ENCODE measurements around the gene MXD4. TPM values are rescaled to one million over a fixed set of nuclear protein-coding genes. Genes with fewer than 3 reads are reported as not detected.

MXD4 gene
- total RNA-seq, 2 donors from 2014 or later, result 13.9 to 14.5 TPM

DNA sequence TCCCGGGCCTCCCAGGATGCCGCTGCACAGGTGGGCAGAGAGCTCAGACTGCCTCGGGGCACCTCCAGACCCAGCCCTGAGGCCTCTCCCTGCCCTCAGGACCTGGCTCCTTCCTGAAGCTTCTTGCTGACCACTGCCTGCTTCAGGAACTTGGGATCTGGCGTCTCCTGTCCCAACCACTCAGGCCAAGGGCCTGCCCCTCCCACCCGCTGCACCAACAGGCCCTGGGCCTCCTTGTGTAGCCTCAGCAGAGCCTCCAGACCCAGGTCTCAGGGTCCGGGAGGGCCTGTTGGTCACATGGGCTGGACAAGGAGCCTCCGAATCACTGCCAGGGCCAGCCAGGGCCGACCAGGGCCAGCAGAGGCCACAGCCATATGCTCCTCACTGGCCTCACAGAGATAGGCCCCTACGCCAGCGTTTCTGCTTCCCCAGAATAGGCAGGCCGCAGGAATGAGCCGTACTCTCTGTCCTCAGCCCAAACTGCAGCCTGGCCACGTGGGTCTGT is 2.8 kb downstream of the MXD4 start:
- ATAC-seq (no peak), DNase-seq (ENCODE audit: low spot score) (peak; percentile 44)
- H3K27ac Mint-ChIP-seq, result no peak overlapping the region
- no peaks in the 10 kb centered on the region for H3K4me1 Mint-ChIP-seq (ENCODE audit: low read depth in 2 of 2)
- no peaks in the 10 kb centered on the region for H3K36me3 Mint-ChIP-seq
- H3K27me3 Mint-ChIP-seq, result no peaks in the 10 kb centered on the region
- no peak overlapping the region for H3K4me3 Mint-ChIP-seq
- no peaks in the 10 kb centered on the region for H3K9me3 Mint-ChIP-seq

DNA sequence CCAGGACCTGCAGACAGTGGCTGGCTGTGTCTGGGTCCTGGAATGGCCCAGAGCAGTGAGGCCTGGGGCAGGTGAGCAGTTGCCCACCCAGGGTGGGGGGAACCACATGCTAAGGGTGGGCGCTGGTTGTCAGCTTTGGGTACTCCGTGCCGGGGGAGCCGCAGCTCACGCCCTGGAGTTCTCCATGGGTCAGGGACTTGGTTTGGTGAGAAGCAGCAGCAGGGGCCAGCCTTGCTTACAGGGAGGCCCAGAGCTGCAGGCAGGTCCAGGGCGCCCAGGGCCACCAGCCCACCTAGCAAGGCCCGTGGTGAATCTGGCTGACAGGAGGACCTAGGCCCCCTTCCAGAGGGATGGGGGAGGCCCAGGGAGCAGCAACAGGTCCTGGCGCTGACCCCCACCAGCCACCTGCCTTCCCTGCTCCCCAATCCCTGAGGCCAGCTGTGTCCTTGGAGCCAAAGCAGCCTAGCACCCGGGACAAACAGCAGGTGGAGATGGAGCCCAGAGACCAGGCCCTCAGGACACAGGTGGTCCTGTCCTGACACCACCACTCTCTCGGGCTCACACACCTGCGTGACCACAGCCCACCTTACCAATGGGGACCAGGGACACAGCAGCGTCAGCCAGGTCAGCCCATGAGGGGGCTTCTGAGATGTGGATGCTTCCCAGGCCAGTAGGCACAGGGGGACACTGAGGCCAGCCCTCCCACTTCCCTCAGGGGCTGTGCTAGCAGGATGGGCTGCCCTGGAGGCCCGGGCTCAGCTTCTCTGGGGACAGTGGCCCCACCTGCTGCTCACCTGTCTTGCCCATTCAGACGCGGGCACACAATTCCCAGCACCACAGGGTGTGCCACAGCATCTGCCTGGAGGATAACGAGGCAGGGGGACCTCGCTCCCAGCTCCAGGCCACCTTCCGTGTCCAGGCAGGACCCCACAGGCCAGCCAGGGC is 3.5 kb downstream of the MXD4 start:
- no peak overlapping the region for H3K27ac Mint-ChIP-seq
- H3K4me3 Mint-ChIP-seq, result no peak overlapping the region
- ATAC-seq, result no peak
- H3K4me1 Mint-ChIP-seq (ENCODE audit: low read depth in 2 of 2), result no peaks in the 10 kb centered on the region
- H3K27me3 Mint-ChIP-seq, result no peaks in the 10 kb centered on the region
- no peaks in the 10 kb centered on the region for H3K36me3 Mint-ChIP-seq
- no peaks in the 10 kb centered on the region for H3K9me3 Mint-ChIP-seq
- peak; percentile 57 for DNase-seq (ENCODE audit: low spot score)

DNA sequence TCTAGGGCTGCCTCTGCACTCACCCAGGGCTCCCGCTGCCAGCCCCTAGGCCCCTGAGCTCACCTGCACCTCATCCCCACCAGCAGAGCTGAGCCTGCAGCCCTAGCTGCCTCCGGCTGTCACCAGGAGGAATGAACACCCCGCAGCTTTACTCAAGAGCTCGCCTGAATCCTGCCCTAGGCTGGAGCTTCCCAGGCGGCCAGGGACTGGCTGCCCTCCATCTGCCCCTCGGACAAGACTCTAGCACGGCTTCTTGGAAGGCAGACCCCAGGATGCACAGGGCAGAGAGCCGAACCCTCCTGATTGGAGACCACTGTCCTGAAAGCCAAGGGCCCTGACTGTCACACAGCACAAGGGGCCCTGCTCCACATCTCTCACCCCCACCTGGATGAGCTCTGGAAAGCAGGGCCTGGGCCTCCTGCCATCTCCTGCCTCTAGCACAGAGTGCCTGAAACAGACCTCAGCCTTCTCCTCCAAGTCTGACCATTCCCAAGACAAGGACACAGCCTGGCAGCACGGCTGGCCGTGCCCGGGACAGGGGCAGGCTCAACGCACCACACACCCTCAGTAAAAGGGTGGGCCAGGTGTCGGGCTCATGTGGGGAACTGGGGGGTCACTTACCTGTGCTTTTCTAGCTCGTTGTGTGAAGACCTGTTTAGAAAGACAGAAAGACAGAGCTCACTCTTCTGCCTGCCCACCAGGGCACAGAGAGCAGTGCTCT is 4.4 kb downstream of the MXD4 start:
- ATAC-seq (no peak), DNase-seq (ENCODE audit: low spot score) (peak; percentile 53)
- Mint-ChIP-seq H3K4me3 (no peak overlapping the region), H3K4me1 (ENCODE audit: low read depth in 2 of 2) (peaks cover 0 to 3% of the 10 kb centered on the region in 2 donors), H3K27ac (no peak overlapping the region), H3K27me3 (no peaks in the 10 kb centered on the region), H3K9me3 (no peaks in the 10 kb centered on the region), H3K36me3 (no peaks in the 10 kb centered on the region)

DNA sequence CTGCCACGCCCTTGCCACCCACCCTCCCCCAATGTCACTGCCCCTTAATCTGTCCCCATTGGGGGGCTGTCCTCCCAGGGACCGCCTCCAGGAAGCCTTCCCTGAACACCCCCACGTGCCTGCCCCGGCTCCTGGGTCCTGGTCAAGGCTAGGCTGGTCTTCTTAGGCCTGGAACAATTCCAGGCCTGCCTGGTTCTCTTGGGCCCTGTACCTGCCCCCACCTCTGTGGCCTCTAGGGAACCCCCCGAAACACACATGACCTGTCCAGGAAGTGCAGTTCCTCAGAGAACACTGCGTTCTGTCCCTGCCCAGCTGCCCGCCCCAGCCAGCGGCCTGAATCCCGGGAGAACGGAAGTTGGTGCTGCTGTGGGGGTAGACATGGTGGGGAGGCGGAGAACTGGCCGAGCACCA is 5.1 kb downstream of the MXD4 start:
- H3K4me1 Mint-ChIP-seq (ENCODE audit: low read depth in 2 of 2), result peaks cover 0 to 3% of the 10 kb centered on the region in 2 donors
- H3K9me3 Mint-ChIP-seq, result no peaks in the 10 kb centered on the region
- no peaks in the 10 kb centered on the region for H3K27me3 Mint-ChIP-seq
- DNase-seq (ENCODE audit: low spot score) (peak; percentile 53), ATAC-seq (no peak)
- H3K36me3 Mint-ChIP-seq, result no peaks in the 10 kb centered on the region
- H3K27ac Mint-ChIP-seq, result no peak overlapping the region
- H3K4me3 Mint-ChIP-seq, result no peak overlapping the region

DNA sequence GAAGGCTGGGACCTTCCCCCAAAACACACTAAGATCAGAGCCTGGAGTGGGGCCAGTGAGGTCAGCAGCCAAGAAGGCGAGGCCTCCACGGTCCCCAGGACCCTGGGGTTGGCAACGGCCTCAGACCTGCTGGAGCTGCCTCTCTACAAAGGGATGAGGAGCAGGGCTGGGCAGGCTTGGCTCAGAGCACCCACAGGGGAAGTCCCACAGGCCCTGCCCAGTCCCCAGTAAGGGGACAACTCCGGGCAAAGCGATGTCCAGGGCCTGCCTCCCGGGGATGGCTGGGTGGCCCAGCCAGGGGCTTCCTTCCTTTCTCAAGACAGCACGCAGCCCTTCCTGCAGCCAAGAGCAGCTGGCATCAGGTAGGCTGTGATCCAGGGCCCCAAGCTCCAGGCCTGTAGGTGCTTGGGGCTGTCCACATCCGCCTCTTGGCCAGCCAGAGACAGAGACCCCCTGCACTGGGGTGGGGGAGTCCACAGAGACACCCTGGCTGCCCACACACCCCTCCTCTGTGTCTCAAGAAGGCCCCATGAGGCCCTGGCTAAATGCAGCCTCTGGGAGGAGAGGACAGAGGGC is 5.7 kb downstream of the MXD4 start:
- peaks cover 0 to 3% of the 10 kb centered on the region in 2 donors for H3K4me1 Mint-ChIP-seq (ENCODE audit: low read depth in 2 of 2)
- no peak overlapping the region for H3K27ac Mint-ChIP-seq
- DNase-seq (ENCODE audit: low spot score) (peak; percentile 49), ATAC-seq (no peak)
- no peaks in the 10 kb centered on the region for H3K36me3 Mint-ChIP-seq
- no peaks in the 10 kb centered on the region for H3K9me3 Mint-ChIP-seq
- no peaks in the 10 kb centered on the region for H3K27me3 Mint-ChIP-seq
- H3K4me3 Mint-ChIP-seq, result no peak overlapping the region

DNA sequence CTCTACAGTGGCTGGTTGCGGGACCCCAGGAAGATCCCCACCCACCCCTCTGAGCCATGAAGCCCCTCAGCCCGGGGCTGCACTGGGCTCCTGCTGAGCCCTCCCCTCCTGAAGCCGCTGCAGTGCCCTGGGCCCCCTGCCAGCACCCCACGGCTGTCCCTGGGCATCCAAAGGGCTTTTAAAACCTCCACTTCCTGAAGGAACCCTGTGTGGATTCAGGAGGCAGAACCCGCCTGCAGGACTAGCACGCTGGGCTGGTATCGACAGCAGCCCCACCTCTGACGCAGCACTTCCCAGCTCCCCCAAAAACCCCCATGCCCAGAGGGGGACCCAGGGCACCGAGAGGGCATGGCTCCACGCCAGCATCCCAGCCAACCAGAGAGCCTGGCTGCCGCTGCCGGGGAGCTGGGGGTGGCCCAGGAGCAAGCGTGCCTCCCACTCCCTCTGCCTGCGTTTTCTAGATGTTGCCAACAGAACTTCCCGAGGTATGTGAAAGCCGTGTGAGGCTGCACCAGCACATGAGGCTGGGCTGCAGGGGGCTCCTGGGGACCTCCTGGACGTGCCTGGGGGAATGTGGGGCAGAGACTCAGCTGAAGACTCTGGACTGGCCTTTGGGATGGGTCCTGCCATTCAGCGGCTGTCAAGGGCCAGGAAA is 6.3 kb downstream of the MXD4 start:
- DNase-seq (ENCODE audit: low spot score), result no peak
- Mint-ChIP-seq H3K4me1 (ENCODE audit: low read depth in 2 of 2) (peaks cover 0 to 3% of the 10 kb centered on the region in 2 donors), H3K27me3 (no peaks in the 10 kb centered on the region), H3K27ac (no peak overlapping the region), H3K4me3 (no peak overlapping the region), H3K36me3 (no peaks in the 10 kb centered on the region), H3K9me3 (no peaks in the 10 kb centered on the region)
- ATAC-seq, result no peak

DNA sequence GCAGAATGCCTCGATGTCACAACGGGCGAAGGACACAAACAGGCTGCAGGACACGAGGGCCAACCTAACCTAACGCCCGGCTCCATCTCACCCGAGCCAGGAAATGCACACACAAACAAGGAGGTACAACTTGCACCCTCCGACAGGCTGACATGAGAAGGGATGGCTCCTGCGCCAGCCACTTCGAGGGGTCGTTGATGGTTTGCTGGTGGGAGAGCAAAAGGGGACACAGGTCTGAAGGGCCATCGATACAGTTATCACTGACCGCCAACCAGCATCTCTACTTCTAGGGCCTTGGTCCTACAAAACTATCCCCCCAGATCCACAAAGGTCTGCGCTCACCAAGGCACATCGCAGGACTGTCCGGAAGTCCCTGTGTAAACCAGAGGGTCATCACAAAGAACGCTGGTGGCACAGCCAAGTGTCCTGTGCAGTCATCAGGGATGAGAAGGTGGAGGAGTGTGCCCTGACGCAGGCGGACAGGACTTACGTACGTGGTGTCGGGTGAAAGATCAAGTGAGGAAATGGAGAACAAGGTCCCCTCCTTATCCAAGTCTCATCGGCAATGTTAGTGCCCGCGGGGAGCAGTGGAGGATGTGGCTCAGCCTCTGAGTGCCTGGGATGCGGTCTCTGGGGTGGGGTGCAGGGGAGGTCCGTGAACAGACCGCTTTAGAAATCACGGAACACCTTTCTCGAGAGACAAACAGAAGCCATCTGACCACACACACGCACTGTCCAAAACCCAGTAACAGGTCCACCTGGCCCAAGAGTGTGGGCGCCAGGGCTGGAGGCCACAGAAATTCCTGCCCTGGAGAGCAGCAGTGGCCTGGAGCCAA is 7.0 kb downstream of the MXD4 start:
- no peak overlapping the region for H3K27ac Mint-ChIP-seq
- DNase-seq (ENCODE audit: low spot score) (peak; percentile 51), ATAC-seq (no peak)
- no peaks in the 10 kb centered on the region for H3K9me3 Mint-ChIP-seq
- H3K4me1 Mint-ChIP-seq (ENCODE audit: low read depth in 2 of 2), result peaks cover 0 to 3% of the 10 kb centered on the region in 2 donors
- no peaks in the 10 kb centered on the region for H3K27me3 Mint-ChIP-seq
- H3K4me3 Mint-ChIP-seq, result no peak overlapping the region
- no peaks in the 10 kb centered on the region for H3K36me3 Mint-ChIP-seq

DNA sequence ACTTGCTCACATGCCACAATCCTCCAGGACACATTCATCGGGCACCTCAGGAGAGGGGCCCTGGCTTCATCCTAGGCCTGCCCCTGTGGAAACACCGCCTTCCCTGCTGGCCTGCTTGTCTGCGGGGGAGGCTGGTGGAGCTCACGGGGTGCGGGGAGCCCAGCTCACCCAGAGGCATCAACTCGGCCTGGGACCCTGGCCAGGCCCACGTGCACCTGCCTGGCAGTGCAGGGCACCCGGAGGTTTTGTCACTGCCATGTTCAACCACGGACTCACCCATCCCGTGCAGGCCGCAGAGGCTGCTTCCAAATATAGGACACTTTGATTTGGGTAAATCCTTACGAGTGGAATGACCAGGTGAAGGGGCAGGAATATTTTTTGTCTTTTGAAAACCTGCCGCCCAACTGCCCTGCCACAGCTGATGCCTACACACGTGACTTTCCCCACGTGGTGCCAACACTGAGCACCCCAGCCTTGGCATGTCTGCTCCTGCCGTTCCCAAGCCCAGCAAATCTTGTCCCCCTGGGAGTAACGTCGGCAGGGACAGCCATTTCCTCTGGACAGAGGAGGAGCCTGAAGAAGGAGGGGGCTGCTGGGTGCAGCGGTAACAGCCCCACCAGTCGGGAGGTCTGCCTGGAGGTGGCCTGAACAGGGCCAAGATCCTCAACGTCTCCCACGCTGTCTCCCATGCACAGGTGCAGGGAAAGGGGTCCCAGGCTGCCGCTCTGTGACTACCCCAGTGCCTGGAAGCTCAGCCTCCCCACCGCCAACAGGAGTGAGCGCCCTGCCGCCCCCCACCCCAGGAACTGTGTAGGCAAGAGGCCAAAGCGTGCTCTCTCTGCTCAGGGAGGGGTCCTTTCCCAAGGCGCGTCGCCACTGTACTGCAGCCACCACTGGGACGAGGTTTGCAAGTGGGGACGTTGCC is 8.5 kb downstream of the MXD4 start:
- Mint-ChIP-seq H3K4me1 (ENCODE audit: low read depth in 2 of 2) (peaks cover 0 to 3% of the 10 kb centered on the region in 2 donors), H3K36me3 (no peaks in the 10 kb centered on the region), H3K27me3 (no peaks in the 10 kb centered on the region), H3K9me3 (no peaks in the 10 kb centered on the region), H3K27ac (no peak overlapping the region), H3K4me3 (no peak overlapping the region)
- ATAC-seq (no peak), DNase-seq (ENCODE audit: low spot score) (peak; percentile 54)

DNA sequence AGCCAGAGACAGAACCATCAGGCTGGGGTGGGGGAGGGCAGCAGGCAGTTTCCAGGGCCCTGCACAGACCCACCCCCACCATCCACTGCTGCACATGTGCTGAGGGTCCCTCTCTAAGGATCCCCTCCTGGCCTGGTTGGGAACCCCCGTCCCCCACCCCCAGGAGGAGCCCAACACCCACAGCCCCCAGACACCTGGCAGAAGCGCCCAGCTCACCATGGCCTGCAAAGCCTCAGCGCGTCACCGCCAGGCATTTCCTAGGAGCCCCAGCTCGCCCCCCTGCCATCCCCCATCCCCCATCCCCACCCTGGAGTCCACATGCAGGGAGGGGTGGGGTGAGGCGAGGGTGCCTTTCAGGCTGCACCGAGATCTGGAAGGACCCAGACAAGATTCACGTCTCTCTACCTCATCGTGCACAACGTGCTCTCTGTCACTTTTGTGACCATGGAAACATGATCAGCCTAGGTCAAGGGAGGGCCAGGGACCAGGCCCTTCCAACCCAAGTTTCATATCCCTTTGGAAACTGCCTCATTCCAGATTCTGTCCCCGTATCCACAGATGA is 9.3 kb downstream of the MXD4 start:
- H3K27ac Mint-ChIP-seq, result no peak overlapping the region
- no peaks in the 10 kb centered on the region for H3K36me3 Mint-ChIP-seq
- no peak overlapping the region for H3K4me3 Mint-ChIP-seq
- DNase-seq (ENCODE audit: low spot score) (no peak), ATAC-seq (no peak)
- no peaks in the 10 kb centered on the region for H3K9me3 Mint-ChIP-seq
- H3K4me1 Mint-ChIP-seq (ENCODE audit: low read depth in 2 of 2), result peaks cover 0 to 3% of the 10 kb centered on the region in 2 donors
- H3K27me3 Mint-ChIP-seq, result no peaks in the 10 kb centered on the region

DNA sequence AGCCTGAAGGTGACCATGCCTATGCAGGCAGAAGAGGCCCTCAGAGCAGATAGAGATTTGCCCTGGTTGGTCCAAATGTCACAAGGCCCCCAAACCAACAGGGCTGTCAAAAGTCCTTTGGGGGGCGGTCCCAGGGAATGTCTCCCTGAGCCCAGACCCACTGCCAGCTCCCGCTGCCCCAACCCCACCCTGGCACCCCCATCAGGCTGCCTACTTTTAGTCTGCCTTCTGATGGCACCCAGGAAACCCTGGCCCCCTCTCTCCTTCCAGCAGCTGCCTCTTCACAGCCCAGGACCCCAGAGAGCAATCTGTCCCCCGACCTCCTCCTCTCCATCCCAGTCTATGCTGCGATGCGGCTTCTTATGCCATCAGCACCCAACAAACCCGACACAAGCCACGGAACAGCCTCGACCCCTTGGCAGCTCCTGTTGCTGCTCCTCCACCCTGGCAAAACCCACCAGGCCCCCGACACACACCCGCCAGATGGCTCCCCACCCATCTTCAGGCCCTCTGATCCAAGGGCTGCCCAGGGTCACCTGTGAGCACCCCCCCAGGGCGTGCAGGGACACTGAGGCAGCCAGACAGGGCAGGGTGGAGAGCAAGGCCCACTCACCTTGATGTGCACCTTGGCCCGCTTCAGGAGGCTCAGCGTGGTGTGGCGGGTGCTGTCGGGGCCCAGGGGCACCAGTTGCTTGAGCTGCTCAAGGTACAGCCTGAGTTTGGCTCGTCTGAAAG is 9.9 kb downstream of the MXD4 start:
- H3K36me3 Mint-ChIP-seq, result no peaks in the 10 kb centered on the region
- no peaks in the 10 kb centered on the region for H3K9me3 Mint-ChIP-seq
- peaks cover 0 to 3% of the 10 kb centered on the region in 2 donors for H3K4me1 Mint-ChIP-seq (ENCODE audit: low read depth in 2 of 2)
- H3K27ac Mint-ChIP-seq, result no peak overlapping the region
- ATAC-seq (no peak), DNase-seq (ENCODE audit: low spot score) (no peak)
- no peaks in the 10 kb centered on the region for H3K27me3 Mint-ChIP-seq
- H3K4me3 Mint-ChIP-seq, result no peak overlapping the region

DNA sequence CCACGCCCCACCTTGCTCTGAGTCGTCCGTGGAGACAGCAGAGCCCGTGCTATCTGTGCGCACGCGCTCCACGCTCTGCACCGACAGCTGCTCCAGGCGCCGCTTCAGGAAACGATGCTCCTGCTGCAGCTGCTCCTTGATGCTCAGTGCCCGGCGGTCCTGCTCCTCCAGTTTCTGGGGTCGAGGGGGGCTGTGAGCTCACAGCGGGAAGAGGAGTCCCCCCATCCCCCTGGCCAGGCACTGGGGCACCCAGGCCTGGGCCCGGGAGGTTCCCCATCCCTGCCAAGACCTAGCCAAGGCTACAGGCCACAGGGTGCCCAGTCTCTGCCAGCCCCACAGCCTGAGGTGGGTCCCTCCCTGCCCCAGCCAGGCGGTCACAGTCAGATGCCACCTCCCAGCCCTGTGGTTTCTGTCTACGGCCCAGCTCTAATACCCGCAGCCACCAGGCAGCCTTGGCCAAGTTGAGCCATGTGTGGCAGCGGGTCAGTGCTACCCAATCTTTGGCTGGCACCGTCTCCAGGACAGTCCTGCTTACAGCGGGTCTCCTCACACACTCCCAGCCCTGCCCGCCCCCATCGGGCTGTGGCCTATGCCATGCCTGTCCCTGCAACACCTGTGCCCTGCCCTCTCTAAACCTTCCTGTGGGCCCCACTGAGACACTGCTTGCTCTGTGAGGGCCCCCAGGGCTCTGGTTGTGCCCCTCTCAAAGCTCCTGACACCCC is 10.7 kb downstream of the MXD4 start:
- no peak overlapping the region for H3K4me3 Mint-ChIP-seq
- H3K4me1 Mint-ChIP-seq (ENCODE audit: low read depth in 2 of 2), result peaks cover 0 to 3% of the 10 kb centered on the region in 2 donors
- DNase-seq (ENCODE audit: low spot score), result no peak

More for the DNA sequence above, 10.7 kb downstream of the MXD4 start:
- H3K27ac Mint-ChIP-seq, result no peak overlapping the region
- no peaks in the 10 kb centered on the region for H3K27me3 Mint-ChIP-seq
- ATAC-seq, result no peak
- no peaks in the 10 kb centered on the region for H3K36me3 Mint-ChIP-seq
- H3K9me3 Mint-ChIP-seq, result no peaks in the 10 kb centered on the region
